Measurements from ENCODE around the gene TRAP1.

DNA sequence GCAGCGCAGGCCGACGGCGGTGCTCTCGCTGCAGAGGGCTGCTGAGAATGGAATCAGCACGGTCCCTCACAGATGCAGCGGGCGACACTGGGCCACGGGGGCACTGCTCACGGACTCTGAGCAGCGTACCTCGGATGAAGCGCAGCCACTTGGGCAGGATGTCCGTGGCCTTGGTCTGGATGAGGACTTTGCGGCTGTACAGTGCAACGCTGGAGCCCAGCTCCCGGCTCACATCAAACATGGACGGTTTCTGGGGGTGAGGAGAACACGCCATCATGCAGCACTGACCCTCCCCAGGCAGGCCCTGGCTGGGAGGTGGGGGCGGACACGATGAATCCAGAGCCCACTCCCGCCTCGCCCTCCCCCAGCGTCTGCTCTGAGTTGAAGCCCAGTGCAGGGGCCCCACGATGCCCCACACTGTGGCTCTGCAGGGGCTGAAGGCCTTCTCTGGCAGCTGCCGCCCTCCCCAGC lies 44.7 kb downstream of the TRAP1 start:
- TF ChIP-seq YY1 (IDR thresholded peaks at IDR 0.05; ENCODE audit: insufficient read depth, insufficient read length), result no peak
- TF ChIP-seq ZNF274 (IDR thresholded peaks at IDR 0.05; ENCODE audit: low read depth, low read length), result no peak
- TF ChIP-seq SUZ12 (IDR thresholded peaks at IDR 0.05; ENCODE audit: extremely low read depth, insufficient read depth, insufficient read length), result no peak
